ENCODE measurements around the gene SCN5A.
"Not testable (repeated sequence)": the region's sequence is repeated elsewhere in the genome, so short reads cannot be mapped to it uniquely, and the experiment has no call there.

The SCN5A gene

DNA sequence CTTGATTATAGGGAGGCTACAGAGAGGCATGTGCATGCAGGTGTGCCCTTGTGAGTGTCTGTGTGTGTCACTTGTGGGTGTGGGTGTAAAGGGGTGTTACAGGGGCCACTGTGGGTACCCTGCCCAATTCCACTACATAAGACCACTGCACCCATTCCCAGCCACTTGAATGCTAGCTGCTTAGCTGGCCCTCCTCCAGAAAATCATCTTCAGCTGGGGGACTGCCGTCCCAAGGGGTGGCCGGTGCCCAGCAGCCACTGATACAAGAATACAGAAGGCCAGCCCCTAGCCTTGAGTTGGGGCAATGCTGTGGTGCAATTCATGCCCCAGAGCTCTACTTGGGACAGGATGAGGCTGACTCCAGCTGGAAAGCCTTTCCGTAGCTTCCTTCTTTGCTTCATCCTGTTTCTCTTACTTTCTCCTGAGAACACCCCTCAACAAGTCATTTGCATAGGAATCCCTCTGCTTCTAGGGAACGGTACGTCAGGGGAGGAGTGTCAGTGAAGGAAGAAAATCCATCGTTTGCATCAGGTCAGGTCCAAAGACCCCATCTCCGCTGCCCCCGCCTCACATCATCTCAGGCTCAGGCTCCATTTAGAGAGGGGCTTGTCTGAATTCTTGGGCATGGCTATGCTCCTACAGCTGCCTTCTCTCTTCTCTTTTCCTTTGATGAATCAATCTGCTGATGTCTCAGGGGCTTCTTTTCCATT lies 72.0 kb downstream of the SCN5A start:
- DNase-seq = no peak

DNA sequence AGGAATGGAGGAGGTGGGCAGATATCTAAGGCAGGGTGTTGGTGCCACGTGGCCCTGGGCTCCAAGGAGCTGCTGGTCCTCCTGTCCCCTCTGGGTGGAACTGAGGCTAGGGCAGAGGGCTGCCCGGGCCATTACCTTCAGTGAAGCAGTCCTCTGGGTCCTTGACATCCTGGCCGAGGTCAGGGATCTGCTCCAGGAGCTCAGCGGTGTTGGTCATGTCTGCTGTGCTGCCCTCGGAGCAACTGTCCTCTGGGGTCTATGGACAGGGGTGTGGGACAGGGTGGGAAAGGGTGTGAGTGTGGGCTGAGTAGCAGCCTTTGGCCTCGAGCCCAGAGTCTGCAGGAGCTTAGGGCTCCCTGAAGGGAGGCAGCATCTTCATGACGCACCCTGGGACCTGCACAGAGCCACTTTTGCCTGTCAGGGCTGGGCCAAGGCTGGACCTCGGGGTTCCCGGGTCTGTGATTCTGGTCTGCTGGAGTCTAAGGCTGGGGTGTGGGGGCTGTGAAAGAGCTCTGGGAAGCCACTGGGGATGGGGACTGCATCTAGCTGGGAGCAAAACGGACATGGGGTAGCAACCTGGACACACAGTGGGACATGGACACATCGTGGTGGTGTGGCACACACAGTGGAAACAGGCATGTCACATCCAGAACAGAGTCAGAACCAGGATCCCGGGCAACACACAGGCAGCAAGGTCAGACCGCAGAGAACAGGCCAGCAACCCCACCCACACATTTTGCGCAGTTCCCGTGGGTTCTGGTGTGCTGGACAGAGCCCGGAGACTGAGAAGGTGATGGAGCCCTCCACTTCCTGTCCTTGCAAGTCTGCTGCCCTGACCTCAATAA lies 72.7 kb downstream of the SCN5A start:
- no peak for DNase-seq

DNA sequence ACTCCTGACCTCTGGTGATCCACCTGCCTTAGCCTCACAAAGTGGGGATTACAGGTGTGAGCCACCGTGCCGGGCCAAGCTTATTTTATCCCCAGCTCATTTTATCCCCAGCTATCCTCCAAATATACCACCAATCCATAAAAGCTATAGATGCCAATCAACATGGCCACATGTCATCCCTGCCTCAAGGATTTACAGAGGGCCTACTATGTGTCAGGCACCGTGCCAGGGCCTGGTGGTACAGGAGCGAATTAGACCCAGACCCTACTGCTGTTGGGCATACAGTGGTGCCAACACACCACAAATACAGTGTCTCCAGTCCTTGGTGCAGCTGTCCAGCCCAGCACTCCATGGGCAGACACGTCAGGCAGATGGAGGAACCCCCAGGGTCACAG lies 73.4 kb downstream of the SCN5A start:
- no peak for DNase-seq

DNA sequence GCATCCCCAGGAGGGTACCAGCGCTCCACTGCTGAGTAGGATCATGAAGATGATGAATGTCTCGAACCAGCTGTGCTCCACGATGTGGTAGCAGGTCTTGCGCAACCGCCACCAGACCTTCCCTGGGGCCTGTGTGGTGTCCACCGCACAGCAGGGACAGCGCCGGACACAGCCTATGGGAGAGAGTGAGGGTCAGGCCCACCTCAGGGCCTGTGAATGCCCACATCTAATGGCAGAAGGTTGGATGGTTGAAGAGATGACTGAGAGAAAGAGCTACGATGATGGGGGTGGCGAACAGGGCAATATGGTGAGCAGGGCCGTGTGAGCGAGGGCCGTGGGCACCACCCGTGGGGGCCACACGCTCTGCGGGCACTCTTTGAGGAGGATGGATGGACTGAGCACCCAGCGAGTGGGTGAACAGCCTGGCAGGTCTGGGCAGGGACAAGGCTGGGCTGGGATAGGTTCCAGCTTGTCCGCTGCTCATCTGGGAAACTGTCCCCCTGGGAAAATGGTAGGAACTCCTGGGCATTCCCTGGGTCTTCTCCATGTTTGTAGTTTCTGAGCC lies 74.1 kb downstream of the SCN5A start:
- DNase-seq = no peak

DNA sequence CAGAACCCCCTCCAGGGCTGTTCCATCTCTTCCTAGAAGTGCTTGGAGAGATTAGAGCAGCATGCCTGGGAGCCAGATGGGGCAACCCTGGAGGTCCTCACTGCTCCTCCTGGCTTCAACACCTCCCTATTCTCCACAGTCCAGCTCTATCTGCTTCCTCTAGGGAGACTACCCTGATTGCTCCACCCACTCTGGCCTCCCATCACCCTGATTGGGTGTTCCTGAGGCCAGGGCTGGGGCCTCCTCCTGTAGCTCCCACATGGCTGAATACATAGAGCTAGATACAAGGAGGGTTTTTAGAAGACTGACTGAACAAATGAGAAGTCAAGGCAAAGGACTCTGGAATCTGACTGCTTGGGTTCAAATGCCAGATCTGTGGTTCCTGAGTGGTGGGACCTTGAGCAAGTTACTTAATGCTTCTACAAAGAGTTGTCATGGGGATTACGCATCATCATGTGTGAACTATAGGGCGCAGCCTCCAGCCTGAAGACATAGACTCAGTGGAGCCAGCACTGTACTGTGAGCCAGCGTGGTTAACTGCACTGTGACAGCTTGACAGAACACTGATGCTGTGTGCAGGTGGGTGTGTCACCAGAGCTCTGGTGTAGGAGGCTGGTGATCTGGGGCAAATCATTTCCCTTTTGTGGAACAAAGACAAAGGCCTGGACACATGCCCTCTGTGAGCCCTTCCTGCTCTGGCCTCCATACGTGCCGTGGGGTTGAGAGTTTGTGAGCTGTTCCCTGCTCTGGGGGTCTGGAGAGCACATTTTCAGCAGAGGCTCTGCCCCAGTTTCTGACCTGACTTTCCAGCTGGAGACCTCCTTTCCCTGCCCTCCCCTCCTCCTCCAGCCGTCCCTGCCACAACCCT lies 74.8 kb downstream of the SCN5A start:
- no peak for DNase-seq

DNA sequence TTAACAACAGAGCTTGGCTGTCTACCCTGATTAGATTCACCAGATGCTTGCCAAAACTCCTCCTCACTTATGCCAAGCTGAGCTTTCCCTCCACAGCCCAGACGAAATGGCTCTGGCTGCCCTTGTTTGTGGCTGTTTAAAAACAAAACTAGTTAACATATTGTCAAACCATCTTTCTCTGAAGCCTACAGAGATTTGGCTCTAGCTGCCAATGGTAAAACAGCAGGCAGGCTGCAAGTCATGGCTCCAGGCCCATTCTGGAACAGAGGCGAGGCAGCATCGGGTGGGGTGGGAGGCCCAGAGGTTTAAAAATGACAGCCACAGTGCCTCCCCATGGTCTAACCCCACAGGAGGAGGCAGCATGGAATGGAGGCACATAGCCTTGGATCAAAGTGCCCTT lies 75.9 kb downstream of the SCN5A start:
- no peak for DNase-seq

DNA sequence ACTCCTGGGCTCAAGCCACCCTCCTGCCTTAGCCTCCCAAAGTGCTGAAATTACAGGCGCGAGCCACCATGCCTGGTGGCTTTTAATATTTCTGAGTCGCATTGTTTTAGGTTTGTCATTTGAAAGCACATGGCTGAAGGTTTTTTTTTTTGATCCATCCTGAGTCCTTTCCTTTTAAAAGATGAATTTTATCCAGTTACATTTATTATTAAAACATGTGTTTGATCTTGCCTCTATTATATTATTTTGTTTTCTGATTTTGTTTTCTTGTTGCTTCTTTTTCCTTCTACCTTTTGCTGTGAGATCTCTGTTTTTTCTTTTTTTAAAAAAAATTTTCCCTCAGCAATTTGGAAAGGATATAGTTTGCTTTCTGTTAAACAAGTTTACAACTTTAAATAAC lies 76.4 kb downstream of the SCN5A start:
- no peak for DNase-seq

DNA sequence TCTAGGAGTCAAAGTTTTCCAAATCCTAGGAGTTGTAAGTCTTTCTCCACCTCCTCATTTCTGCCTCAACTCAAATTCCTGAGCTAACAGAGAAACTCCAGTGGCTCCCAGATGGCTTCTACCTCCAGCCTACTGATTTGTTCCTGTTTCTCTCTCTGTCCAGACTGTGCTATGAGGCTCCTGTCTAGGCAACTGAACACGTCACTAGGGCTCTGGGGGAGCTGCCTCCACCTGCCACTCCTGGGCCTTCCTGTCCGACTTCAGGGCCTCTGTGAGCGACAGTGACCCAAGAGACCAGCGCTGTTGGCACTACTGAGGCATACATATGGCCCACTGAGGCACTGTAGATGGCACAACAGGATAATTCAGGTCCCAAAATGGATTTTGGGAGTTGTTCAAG lies 82.0 kb downstream of the SCN5A start:
- no peak for DNase-seq

DNA sequence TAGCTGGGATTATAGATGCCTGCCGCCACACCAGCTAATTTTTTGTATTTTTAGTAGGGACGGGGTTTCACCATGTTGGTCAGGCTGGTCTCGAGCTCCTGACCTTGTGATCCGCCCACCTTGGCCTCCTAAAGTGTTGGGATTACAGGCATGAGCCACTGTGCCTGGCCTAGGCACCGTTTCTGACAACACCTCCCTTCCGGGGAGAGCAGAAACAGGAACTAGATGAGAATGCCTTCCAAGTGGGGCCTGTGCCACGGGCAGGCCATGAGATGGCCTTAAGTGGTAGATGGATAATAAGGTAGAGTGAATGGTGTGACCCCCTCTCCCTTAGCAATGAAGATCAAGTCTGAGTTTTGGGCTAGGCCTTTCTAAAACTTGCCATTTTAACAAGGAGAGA lies 82.7 kb downstream of the SCN5A start:
- DNase-seq = not testable (repeated sequence)

DNA sequence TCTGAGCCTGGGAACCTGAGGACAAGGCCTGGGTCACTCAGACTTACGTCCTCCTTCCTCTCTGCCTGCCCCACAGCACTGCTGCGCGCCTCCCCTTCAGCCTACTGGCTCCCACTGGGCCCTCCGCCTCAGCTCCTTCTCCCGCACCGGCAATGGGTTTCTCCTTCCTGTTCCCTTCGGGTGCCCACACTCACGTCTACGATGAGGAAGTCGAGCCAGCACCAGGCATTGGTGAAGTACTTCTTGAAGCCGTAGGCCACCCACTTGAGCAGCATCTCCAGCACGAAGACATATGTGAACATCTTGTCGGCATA lies 83.3 kb downstream of the SCN5A start:
- DNase-seq = no peak

DNA sequence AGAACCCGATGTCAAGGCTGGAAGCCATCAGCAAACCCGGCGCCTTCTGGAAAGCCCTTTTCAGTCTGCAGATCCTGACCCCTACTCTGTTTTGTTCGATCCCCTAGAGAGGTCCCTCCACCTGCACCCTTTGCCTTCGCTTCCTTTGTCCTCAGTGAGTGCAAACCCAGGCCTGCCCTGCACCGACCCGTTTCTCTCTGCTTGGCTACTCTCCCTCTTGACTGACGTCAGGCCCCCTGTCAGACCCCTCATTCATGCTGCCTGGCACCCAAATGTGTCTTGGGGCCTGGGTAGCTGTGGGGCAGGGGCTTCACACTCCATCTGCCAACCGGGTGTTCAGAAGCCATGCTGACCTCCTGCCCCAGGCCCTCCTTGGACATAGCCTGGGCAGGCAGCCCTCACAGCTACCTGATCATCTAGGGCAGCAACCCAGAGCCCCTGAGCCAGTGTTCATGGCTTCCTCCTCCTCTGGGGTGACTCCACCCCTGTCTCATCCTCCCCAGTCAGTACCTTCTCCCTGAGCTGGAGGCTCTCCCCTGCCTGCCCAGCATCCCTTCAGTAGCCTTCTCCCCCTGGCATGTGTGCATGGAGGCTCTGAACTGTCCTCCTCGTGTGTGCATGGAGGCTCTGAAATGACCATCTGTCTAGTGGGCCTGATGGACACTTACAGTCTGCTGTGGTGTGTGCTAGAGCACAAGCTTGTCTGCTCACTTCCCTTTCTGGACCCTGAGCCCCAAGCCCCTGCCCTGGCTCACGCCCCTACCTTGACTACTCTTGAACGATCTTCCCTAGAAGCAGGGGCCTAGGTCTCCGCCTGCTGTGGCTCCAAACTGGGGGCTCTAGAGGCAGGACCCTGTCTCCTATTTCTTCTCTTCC lies 83.9 kb downstream of the SCN5A start:
- no peak for DNase-seq

DNA sequence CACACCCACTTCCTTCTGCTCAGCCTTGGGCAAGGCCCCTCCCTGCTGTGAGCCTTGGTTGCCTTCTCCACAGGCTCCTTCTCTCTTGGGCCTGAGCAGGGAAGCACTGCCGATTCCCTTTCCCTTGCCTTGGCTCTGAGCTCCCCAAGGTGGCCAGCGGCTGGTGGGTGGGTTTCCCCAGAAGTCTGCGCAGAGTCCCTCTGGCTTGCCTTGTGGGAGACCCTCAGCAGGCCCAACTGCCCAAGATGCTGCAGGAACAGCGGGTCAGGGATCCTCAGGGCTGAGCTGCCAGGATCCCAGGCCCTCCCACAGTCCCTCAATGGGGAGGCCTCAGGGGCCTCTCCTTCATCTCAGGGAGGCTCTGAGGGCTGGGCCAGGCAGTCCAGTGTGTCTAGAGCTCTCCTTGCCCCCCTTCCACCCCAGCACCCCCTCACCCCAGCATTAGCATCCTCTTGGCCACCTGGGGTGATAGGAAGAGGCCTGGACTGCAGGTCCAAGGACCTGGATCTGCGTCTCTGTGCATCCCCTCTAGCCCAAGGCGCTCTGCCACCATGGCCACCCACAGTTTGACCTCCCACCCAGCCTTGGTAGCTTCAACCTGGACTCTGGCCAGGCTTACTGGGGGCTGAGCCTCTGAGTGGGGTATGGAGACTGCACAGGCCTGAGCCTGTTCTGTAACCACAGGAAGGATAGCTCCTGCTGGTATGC lies 84.7 kb downstream of the SCN5A start:
- DNase-seq = no peak

DNA sequence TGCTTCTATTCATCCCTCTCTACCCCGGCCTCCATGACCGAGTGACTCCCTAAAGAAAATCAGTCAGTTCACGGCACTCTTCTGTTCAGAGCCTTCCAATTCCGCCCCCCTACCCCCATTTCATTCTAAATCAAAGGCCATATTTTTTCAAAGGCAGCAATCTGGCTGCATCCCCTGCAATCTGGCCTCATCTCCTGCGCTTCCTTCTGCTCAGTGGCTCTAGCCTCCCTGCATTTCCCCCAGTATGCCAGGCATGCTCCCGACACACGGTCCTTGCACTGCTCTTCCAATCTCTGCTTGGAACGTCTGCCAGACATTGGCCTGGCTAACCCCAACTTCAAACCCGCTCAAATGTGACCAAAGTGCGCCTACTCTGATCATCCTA lies 85.6 kb downstream of the SCN5A start:
- no peak for DNase-seq

DNA sequence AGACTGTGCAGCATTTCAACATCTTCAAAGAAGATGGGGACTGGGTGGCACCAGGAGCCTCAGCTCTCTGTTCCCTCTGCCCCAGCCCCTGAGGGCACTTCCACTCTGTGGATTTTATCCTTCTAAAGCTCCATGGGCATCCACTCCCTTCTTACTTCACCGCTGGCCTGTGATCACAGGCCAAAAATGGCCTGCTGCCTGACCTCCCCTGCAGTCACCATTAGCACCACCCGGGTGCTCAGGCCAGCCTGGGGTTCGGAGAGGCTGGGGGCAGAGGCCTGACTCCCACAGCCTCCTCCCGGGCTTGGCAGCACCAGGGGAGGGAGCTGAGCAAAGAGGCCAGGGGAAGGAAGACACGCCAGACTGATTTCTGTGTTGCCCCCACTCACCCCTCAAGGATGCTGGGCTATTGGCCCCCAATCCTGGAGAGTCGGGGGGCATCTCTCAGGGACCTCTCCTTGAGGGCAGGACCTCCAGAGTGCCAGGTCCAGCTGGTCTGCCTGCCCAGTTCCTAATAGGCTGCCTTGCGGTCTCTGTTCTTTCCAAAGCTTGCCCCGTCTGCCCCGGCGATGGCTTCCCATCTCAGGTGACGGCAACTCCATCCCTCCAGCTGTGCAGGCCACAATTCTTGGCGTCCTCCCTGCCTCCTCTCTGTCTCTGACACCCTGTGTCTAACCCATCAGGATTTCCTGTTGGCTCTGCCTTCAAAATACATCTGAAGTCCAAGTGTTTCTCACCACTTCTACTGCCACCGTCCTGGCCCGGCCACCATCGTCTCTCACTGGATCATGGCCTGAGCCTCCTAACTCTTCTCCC lies 86.2 kb downstream of the SCN5A start:
- DNase-seq = no peak

DNA sequence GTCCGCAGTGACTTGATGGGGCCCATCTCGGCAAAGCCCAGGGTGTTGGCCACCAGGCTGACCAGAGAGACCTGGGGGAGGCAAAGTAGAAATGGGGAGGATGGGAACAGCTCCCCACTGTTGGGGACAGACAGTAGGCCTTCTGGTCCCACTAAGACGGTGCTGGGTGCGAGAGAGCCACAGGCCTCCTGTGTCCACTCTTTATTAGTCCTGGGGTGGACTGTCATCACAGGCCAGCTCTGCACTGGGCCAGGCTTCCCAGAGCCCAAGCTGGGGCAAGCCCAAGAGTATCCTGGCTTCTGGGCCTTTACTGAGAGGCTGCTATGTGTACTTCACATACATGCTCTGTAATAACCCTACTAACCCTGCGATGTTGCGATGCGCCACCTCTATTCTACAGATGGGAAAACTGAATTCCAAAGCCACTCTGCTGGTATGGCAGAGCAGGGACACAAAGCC lies 87.0 kb downstream of the SCN5A start:
- DNase-seq = no peak

DNA sequence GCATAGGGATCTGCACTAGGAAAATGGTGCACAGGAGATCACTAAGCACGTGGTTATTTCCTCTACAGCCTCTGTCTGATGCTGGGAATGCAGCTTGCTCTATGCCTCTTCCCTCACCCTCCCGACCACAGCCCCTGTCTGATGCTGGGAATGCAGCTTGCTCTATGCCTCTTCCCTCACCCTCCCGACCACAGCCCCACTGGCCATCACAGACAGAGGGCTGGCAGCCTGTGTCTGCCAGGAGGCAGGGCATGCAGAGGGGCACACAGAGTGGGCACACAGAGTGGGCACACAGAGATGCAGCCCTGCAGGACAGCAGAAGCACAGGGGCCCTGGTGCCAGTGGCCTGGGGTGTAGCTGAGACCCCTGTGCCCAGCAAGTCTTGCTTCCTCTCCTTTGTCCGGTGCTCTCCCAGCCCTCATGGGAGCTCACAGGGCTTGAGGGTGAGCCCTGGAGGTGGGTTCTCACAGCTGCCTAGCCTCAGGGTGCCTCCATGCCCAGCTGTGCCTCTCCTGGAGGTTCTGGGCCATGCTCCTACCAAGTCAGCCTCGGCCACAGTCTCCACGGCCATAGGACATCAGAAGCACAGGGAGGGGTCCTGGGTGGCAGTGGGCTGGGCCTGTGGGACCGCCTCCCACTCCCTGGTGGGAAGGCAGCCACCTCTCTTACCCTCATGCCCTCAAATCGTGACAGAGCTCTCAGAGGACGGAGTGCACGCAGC lies 87.6 kb downstream of the SCN5A start:
- DNase-seq = no peak

DNA sequence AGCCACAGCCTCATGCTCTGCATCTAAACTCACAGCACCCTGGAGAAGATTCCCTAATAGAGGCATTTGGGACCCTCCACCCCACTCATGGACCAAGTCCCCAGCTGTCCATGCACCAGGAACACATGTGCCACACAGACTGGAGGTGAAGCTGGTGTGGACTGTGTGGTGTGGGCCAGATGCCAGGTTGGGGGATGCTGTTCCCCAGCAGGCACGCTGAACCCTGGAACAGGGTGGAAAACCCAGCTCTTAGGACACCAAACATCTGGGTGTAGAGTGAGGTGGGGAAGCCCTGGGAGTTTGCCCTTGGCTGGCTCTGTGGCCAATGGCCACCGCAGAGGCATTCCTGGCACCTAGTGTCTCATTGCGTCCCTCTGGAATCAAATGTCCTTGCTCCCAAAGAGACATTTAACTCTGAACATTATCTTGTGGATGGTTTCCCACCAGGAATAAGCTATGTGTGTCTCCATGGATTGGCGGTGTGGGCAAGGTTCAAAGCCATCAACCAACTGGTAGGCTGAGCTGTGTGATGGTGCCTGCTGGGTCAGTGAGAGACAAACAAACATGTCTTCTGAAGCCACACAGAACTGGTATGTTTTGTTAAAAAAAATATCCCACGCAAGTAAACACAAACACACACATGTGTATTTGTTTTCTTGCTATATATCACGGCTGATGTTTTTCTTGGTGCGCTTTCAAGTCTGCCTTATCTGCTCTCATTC lies 88.3 kb downstream of the SCN5A start:
- DNase-seq = no peak

DNA sequence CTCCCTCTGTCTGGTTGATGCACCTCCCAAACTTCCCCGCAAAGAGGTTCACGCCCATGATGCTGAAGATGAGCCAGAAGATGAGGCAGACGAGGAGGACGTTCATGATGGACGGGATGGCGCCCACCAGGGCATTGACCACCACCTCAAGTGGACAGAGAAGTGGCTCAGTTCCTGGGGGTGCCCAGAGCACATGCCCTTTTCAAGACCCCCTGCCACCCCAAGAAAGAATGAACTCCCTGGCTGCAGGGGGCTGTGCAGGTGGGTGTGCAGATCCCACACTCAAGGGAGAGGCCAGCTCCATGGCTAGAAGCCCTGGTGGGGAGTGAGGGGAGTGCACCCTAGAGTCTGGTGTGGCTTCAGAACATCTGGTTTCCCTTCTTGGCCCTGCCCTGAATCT lies 89.2 kb downstream of the SCN5A start:
- peak; percentile 14 for DNase-seq

DNA sequence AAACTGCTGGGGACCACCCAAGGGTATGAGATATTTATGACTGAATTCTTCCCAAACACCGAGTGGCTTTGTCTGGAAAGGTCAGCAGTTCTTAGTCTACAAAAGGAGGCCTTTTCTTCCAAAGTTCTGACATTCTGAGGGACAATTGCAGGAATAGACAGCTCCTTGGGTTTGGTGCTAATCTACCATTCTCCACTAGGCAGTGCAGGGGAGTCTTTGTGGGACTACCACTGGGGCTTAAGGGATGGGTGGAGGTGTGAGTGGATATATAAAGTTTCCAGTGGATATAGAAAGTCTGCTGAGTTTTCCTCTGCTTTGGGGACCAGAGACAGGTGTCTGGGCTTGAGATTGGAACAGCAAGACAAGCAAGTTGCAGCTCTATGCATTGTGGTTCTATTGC lies 90.6 kb downstream of the SCN5A start:
- no peak for DNase-seq
